ENCODE results near the gene ZNF175.

ZNF175 gene

GRCh38 chr19:51550848-51551672 lies 20.0 kb upstream of the ZNF175 start:
- DNase-seq (ENCODE audit: low spot score), result no peak

GRCh38 chr19:51551673-51552432 lies 19.2 kb upstream of the ZNF175 start:
- no peak for DNase-seq (ENCODE audit: low spot score)

DNA sequence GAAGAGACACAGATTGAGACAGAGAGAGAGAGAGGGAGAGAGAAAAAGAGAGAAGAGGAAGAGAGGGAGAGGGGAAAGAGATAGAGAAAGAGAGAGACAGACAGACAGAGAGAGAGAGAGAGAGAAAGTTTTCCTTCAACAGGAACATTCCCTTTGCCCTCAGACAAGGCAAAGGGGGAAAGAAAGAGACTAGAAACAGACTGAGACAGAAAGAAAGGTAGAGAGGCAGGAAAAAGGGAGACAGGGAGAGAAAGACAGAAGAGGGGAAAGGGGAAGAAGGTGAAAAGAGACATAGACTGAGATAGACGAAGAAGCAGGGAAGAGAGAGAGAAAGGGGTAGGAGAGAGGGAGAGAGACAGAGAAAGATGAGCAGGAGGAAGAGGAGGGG lies 18.5 kb upstream of the ZNF175 start:
- no peak for DNase-seq (ENCODE audit: low spot score)

GRCh38 chr19:51552996-51553725 lies 17.9 kb upstream of the ZNF175 start:
- peak; percentile 63 for DNase-seq (ENCODE audit: low spot score)

DNA sequence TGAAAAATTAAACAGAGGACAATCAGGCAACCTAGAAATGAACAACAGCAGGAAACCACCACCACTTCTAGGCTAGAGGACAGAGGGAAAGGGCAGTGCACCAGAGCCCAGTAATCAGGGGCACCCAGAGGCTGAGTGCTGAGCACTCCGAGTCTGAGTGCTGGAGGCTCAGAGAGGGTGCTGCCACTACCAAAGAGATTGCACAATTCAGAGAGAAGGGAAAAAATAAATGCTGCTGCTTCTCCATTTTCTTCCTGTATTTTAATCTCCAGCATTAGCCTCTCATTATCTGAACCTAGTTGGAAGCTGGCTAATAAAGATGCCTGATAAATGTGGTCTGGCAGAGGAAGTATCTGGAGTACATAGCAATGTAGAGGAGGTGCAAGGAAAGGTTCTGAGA lies 11.8 kb upstream of the ZNF175 start:
- no peak for DNase-seq (ENCODE audit: low spot score)

DNA sequence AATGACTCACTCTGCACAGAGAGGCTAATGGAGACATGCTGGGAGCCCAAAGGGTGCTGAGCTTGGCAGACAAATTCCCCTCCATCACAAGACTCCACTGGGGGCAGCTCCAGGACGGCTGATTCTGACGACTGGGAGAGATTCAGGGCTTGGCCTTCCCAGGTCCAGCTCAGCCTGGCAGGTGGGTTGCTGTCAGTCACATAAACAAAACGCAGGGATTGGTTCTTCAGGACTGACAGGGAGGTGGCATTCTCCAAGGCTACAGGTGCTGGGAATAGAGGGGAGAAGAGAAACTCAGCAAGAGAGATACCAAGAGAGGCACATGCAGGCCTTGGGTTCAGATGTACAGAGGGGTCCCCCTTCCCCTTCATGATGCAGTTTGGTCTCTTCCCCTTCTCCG lies 10.7 kb upstream of the ZNF175 start:
- no peak for DNase-seq (ENCODE audit: low spot score)

DNA sequence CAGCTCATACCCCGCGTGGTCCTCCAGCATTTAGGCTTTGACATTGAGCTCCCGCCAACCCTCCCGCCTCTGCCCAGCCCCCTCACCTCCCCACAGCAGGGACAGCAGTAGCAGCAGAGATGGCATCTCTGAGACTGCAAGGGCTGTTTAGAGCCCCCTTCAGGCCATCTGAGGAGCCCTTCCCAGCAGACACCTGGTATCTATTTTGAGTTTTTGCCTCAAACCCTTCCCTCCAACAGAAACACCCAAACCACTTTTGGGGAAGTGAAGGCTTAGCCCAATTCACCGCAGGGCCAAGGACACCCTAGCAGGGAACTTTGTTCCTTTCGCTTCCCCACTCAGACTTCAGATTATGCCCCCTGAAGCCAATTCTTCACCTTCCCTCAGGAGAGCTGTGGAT lies 6.3 kb upstream of the ZNF175 start:
- DNase-seq (ENCODE audit: low spot score), result no peak

- no peak for DNase-seq (ENCODE audit: low spot score)
These were observed 5.5 kb upstream of the ZNF175 start for GRCh38 chr19:51565583-51565982.

DNA sequence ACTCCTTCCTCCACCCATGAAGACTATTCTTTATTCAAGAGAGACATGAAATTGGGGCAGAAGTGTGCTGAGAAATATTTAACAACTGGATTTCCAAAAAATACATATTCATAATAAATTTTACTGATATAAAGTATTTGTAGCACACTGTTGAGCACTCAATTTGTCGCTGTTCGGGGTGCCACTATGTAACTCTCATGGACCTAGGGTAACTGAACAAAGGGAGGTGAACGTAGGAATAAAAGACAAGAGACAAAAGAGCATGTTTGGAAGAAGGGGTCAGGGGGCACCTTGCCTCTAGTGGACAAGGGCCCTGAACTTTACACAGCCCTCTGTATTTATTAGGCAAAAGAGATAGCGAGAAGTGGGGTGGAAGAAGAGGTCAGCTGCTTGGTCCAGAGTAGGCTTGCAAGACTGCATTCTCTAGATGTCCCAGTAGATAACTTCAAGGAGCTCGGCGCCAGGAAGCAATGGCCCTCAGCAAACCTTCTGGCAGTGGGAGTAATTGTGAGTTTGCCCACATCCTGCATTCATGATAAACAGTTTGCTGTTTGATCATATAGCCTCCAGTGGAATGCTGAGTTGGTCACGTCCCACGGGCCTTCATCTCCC lies 4.5 kb upstream of the ZNF175 start:
- no peak for DNase-seq (ENCODE audit: low spot score)

- DNase-seq (ENCODE audit: low spot score), result no peak
These were observed 3.5 kb upstream of the ZNF175 start for GRCh38 chr19:51567583-51567982.

DNA sequence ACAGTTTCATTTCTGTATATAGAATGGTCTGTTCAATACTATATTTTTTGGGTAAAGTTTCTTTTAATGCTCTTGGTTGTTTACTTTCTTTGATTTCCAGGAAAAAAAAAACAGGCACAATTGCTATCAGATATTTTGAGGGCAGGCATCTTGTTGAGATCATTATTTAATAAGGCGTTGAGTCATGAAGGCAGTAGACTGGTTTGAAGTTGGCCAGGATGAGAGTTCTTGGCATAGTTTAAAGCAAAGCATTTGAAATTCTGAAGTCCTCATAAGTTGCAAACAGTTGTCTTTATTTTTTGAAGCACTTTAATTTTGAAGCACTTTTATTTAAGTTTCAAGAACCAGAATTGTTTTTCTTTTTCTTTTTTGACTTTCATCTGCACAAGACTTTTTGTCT lies 2.6 kb upstream of the ZNF175 start:
- DNase-seq (ENCODE audit: low spot score), result no peak

- no peak for DNase-seq (ENCODE audit: low spot score)
These were observed 516 bp downstream of the ZNF175 start for GRCh38 chr19:51571599-51571998.

GRCh38 chr19:51572410-51572809 lies 1.3 kb downstream of the ZNF175 start:
- DNase-seq (ENCODE audit: low spot score), result no peak

DNA sequence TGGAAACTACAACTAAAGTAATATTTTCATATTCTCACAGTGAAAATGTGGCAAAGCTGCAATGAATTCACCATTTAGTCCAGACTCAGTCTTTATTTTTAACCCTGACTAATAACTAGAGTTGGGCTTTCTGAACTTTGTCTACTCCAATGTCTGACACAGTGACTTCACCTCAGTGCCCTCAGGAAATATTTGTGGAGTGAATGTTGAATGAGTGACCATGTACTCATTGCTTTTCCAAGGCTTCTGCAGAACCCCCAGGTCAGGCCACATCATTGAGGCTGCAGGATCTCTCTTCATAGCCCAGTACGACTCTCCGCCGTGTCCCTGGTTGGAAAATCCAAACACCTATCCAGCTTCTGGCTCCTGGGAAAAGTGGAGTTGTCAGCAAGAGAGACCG lies 1.8 kb downstream of the ZNF175 start:
- peak; percentile 81 for DNase-seq (ENCODE audit: low spot score)

GRCh38 chr19:51573331-51573730 lies 2.2 kb downstream of the ZNF175 start:
- peak; percentile 32 for DNase-seq (ENCODE audit: low spot score)

GRCh38 chr19:51576850-51577249 lies 5.8 kb downstream of the ZNF175 start:
- no peak for DNase-seq (ENCODE audit: low spot score)

DNA sequence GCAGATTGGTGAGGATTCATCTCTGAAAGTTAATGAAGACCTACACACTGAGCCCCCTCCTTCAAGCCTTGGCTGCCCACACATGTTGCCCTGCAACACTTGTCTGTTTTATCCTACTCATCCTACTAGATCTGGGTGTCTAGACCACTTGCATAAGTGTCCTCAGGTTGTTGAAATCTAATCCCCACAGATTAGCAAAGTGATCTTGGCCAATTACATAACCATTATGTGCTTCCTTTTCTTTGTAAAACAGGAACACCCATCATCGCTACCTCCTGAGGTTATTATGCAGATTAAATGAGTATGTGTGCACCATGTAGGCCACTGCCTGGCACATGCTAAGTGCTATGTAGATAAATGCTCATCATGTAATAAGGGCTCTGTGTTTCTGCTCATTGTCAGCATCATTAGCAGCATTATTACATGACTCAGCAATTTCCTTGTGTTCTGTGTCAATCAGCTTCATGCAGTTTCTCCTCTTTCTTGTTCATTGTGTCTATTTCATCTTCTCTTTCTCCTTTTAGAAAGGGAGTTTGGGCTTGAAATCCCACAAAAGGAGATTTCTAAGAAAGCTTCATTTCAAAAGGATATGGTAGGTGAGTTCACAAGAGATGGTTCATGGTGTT lies 15.1 kb downstream of the ZNF175 start:
- DNase-seq (ENCODE audit: low spot score), result no peak

DNA sequence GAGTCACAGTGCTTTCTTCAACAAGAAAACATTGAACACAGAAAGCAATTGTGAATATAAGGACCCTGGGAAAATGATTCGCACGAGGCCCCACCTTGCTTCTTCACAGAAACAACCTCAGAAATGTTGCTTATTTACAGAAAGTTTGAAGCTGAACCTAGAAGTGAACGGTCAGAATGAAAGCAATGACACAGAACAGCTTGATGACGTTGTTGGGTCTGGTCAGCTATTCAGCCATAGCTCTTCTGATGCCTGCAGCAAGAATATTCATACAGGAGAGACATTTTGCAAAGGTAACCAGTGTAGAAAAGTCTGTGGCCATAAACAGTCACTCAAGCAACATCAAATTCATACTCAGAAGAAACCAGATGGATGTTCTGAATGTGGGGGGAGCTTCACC lies 15.7 kb downstream of the ZNF175 start:
- no peak for DNase-seq (ENCODE audit: low spot score)

GRCh38 chr19:51587264-51588191 lies 16.4 kb downstream of the ZNF175 start:
- no peak for DNase-seq (ENCODE audit: low spot score)

DNA sequence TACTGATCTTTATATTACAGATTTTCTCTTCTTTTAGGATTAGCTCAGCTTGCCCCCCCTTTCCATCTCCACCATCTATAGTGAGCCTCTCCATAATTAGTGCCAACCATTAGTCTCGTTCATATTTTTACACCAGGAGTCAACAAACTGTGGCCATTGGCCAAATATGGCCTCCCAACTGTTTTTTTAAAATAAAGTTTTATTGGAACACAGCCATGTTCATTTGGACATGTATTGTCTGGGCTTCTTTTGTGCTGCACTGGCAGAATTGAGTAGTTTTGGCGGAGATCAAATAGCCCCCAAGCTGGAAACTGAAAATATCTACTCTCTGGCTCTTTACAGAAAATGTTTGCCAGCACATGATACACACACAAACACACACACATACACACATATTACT lies 18.4 kb downstream of the ZNF175 start:
- no peak for DNase-seq (ENCODE audit: low spot score)

DNA sequence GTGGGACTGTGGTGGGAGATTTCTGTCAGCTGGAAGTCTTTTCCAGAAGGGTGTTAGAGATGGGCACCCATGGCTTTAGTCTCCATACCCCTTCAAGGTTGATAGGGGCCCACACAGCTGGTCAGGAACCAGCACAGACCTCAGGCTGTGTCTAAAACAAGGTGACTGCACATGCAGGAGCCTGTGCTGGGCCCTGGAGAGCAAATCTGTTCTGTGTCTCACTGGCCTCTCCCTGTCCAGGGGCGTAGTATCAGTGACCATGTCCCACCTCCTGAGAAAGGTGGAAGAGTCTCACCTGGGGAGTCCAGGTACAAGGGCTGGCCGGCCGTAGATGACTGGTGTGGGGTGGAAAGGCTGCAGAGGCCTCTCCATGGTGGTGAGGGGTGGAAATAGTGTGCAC lies 19.4 kb downstream of the ZNF175 start:
- DNase-seq (ENCODE audit: low spot score), result no peak
